ENCODE measurements around the gene NUFIP2.
"Not testable (repeated sequence)": the region's sequence is repeated elsewhere in the genome, so short reads cannot be mapped to it uniquely, and the experiment has no call there.

NUFIP2 gene, protein sequence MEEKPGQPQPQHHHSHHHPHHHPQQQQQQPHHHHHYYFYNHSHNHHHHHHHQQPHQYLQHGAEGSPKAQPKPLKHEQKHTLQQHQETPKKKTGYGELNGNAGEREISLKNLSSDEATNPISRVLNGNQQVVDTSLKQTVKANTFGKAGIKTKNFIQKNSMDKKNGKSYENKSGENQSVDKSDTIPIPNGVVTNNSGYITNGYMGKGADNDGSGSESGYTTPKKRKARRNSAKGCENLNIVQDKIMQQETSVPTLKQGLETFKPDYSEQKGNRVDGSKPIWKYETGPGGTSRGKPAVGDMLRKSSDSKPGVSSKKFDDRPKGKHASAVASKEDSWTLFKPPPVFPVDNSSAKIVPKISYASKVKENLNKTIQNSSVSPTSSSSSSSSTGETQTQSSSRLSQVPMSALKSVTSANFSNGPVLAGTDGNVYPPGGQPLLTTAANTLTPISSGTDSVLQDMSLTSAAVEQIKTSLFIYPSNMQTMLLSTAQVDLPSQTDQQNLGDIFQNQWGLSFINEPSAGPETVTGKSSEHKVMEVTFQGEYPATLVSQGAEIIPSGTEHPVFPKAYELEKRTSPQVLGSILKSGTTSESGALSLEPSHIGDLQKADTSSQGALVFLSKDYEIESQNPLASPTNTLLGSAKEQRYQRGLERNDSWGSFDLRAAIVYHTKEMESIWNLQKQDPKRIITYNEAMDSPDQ

DNA sequence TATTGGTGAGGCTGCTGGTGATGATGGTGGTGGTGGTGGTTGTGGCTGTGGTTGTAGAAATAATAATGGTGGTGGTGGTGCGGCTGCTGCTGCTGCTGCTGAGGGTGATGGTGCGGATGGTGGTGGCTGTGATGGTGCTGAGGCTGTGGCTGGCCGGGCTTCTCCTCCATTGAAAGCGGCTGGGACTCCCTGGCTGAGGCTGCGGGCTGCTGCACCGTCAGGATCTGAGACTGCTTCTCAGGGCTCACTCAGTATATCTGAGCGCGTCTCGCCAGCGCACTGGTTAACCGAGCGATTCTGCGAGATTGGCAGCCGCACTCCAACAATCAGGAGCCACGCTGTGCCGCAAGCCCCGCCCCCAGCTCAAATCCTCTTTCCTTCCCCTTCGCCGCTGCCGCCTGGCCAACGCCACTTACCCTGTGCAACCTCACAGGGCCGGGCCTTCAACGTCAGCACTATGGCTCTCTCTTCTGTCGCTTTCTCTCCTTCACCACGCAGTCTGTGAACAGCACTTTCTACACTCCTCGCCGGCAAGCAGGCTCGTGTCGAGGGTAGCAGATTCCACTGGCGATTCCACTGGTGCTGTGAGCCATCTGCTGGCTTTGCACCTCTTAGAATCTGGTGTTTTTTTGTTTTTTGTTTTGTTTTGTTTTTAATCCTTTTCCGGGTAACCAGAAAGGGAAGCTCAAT, at the start of gene NUFIP2:
TSS of gene NUFIP2 (minus strand) at position 259 of the 690 bp plus-strand sequence. CDS start at position 170, 89 bp downstream.
- DNase-seq, result peak; percentile 100

DNA sequence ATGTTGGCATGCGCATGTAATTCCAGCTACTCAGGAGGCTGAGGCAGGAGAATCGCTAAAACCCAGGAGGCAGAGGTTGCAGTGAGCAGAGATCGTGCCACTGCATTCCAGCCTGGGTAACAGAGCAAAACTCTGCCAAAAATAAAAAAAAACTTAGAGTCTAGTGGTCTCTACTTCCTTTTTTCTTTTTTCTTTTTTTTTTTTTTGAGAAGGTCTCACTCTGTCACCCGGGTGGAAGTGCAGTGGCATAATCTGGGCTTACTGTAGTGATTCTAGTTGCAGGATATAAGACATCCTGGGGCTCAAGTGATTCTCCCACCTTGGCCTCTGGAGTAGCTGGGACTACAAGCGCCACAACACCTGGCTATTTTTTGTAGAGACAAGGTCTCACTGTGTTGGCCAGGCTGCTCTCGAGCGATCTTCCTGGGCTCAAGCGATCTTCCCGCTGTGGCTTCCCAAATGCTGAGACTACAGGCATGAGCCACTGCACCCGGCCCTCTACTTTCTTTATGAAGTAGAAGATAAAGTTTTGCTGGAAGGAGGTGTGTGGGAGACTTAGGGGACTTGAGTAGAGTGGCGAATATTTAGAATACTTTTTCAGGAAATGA, 48.3 kb upstream of the NUFIP2 start:
- peak in 1 of 2 experiments; percentile 28 for DNase-seq

DNA sequence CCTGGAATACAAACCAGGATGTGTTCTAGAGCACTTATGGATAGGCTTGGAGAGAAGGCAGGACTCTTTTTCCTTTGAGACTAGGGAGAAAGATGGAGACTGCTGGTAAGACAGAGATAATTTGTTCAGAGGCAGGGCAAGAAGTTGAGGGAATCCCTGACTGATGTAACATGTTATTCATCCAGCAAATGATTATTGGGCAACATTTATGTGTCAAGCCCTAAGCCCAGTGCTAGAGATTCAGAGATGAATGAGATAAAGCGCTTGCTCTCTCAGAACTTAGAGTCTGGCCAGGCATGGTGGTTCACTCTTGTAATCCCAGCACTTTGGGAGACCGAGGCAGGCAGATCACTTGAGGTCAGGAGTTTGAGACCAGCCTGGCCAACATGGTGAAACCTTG, 47.8 kb upstream of the NUFIP2 start:
- peak; percentile 47 to 55 for DNase-seq

DNA sequence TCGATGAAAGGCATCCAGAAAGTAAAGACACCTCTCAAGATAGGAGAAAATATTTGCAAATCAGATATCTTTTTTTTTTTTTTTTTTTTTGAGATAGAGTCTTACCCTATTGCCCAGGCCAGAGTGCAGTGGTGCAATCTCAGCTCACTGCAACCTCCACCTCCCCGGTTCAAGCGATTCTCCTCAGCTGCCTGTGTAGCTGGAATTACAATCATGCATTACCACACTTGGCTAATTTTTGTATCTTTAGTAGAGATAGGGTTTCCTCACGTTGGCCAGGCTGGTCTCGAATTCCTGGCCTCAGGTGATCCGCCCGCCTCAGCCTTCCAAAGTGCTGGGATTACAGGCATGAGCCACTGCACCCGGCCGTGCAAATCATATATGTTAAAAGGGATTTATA, 45.1 kb upstream of the NUFIP2 start:
- DNase-seq, result not testable (repeated sequence)

DNA sequence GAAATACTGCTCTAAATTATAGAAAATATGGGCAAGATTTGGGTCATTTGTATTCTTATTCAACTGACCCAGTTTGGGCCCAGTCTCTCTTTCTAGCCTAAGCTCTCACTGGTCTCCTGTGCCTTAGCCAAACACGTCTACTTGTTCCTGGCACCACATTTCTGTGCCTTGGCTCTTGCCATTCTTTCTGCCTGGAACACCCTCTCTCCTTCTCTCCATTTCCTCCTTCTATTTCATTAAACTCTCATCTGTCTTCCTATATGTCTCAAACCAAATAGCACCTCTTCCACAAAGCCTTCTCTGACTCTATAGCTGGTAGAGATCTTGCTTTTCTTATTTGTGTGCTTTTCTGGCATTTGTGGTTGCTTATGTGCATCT, 37.7 kb upstream of the NUFIP2 start:
- DNase-seq, result no peak

DNA sequence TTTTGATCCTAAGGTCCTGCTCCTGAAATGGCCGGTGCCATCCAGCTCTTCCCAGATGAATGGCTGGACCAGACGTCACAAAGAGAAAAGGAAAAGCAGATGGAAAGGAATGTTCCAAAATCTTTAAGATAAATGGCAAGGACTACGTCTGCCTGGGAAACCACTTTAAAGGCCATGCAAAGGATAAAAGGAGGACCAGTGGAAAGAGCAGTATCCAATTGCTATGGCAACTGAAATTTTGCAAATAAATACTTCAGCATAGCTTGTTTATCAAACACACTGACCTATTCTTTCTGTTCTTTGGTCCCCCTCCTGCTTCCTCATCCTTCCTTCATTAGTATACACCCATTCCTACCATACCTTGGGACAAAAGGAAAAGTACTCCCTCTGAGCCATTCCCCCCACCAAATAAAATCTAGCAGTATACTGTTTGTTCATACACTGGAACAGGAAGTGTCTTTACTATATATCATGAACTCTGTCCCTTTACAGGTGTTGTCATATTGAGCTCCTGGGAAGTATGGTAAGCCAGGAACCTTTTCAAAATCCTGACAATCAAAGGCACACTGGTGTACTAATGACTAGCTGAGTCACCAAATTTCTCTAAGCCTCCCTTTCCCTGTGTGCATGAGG, 37.2 kb upstream of the NUFIP2 start:
- no peak for DNase-seq

DNA sequence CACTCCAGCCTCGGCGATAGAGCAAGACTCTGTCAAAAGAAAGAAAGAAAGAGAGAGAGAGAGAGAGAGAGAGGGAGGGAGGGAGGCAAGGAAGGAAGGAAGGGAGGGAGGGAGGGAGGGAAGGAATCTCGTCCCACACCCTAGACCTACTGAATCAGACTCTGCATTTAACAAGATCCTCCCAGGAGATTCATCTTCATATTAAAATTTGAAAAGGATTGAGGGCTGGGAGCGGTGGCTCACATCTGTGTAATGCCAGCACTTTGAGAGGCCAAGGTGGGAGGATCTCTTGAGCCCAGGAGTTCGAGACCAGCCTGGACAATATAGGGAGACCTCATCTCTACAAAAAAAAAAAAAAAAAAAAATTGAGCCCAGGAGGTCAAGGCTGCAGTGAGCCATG, 33.5 kb upstream of the NUFIP2 start:
- DNase-seq, result no peak

DNA sequence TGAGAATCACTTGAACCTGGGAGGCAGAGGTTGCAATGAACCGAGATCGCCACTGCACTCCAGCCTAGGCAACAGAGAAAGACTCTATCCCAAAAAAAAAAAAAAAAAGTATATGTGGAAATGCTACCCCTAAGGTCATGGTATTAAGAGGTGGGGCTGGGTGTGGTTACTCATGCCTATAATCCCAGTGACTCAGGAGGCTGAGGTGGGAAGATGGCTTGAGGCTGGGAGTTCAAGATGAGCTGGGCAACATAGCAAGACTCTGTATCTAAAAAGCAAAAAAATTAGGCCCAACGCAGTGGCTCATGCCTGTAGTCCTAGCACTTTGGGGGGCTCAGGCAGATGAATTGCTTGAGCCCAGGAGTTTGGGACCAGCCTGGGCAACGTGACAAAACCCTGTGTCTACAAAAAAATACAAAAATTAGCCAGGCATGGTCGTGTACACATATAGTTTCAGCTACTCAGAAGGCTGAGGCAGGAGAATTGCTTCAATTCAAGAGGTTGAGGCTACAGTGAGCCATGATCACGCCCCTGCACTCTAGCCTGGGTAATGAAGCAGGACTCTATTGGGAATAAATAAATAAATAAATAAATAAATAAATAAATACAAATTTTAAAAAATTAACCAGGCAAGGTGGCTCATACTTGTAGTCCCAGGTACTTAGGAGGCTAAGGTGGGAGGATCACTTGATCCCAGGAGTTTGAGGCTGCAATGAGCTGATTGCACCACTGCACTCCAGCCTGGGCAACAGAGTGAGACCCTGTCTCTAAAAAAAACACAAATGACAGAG, 32.3 kb upstream of the NUFIP2 start:
- no peak for DNase-seq

DNA sequence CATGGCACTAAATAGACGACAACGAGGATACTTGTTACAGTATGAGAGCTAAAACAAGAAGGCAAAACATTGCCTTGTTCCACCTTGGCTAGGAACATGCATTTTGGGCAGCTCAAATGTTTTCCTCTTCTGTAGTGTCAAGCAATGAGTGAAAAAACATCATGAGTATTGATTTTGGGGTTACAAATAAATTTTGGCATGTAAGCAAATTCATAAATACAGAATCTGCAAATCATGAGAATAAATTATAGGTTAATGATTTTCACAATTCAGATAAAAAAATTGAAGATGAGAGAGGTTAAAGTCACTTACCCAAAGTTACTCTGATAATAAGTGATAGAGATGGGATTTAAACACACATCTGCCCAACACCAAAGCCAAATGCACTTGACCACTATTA, 28.4 kb upstream of the NUFIP2 start:
- DNase-seq, result no peak

DNA sequence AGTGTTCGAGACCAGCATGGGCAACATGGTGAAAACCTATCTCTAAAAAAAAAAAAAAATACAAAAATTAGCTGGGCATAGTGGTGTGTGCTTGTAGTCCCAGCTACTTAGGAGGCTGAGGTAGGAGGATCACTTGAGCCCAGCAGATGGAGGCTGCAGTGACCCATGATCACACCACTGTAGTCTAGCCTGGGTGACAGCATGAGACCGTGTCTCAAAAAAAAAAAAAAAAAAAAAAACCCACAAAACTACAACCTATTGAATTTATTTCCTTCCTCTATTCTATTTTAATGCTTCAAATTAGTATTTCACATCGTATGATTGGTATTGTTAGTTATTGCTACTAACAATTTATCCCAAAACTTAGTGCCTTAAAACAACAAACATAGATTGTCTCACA, 9.4 kb upstream of the NUFIP2 start:
- DNase-seq, result no peak

DNA sequence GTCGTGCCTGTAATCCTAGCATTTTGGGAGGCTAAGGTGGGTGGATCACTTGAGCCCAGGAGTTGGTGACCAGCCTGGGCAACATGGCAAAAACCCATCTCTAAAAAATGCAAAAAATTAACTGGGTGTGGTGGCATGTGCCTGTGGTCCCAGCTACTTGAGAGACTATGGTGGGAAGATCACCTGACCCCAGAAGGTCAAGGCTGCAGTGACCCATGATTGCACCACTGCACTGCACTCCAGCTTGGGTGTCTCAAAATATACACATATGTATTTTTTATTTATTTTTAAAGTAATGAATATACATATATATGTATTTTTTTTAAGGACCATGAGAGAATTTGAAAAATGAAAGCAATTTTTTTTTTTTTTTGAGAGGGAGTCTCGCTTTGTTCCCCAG, 5.1 kb upstream of the NUFIP2 start:
- DNase-seq, result no peak

DNA sequence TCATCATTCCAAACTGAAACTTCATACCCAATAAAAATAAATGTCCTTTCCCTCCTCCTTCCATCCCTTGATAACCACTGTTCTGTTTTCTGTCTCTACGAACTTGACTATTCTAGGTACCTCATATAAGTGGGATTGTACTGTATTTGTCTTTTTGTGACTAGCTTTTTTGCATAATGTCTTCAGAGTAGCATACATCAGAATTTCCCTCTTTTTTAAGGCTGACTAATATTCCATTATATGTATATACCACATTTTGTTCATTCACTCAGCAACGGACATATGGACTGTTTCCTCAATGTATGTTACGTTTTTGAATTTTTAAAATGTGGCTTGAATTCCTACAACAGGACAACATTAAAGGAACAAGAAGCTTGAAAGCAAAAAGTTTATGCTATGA, 1.5 kb upstream of the NUFIP2 start:
- no peak for DNase-seq

DNA sequence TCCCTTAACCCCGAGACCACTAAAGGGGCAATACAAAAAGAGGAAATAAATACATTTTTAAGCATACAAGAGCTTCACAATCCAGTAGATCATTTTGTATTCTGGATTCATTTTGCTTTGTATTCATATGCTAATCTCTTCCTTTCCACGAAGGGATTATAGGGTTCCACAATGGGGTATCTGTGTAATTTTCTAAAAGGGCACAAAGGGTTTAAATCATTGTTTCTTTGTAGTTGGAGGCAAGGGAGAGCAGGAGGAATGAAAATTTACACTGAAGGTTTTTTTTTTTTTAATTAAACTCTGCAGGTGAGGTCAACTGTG, 592 bp upstream of the NUFIP2 start:
- no peak for DNase-seq

DNA sequence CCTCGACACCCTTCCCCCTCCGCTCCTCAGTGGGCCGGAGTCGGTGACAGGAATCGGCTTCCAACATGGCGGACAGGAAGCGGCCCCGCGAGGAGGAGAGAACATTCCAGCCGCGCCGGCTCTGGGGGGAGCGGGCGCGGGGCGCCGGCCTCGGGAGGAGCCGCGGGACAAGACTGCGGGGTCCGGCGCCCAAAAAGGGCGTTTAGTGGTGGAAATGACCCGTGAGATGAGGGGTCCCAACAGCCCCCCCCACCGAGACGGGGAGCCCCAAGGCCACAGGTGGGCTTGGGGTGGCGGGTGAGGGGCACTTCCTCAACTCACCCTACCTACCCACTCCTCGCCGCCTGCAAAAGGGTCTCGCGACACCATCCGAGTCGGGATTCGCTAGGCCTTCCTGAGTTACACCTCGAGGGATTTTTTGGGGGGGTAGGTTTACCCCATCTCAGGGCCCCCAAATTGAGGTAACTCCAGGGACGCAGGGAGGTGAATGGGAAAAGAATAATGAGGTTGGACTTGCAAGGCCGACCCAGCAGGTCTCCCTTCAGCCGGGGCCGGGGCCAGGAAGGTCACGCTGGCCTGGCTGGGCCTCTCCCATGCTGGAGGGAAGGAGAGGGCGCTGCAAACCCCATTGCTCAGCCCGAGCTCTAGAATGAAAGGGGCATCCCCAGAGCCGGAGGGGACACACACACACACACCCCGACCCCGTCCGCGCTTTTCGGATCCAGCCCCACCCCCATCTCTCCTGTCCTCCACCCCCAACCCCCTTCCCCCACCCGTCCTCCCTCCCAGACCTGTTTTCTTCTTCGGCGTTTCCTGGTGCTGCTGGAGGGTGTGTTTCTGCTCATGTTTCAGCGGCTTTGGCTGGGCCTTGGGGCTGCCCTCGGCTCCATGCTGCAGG, 707 bp downstream of the NUFIP2 start:
- DNase-seq, result peak; percentile 31 to 46

DNA sequence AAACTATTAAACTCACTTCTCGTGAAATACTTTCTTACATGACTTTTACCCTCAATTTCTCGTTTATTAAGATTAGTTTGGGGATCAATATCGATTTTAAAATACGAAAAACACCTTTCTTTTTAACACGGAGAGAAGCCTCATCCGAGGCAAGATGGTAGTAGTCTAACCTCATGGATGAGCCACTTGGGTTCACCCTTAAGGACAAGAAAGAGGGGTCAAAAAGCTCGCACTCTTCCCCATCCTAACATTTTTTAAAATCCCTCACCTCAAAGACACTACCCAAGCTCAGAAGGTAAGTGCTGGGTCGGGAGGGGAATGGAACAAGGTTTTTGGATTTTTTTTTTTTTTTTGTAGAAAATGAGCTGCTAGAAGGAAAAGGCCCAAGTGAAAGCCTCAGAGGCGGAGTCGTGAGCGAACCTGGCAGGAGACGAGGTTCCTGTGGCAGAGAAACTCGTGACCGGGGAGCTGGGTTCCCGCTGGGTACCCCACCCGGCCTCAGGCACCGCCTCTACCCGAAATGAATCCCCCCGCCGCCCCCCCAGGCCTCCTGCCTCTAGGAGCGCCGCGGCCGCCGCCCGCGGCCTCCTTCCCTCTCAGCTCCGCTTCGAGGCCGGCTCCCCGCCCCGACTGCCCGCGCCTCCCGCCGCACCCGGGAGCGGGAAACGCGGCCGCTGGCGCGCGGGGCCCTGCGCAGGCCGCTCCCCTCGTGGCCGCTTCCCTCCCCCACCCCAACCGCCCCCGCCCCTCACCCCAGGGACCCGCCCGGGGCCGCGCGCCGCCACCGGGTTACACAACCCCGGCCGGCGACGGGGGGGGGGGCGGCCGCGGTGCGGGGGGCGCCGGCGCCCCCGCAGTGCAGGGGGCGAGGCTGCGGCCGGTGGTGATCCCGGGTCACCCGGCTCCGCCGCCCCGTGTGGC, 1.6 kb downstream of the NUFIP2 start:
- DNase-seq, result peak; percentile 41 to 58

DNA sequence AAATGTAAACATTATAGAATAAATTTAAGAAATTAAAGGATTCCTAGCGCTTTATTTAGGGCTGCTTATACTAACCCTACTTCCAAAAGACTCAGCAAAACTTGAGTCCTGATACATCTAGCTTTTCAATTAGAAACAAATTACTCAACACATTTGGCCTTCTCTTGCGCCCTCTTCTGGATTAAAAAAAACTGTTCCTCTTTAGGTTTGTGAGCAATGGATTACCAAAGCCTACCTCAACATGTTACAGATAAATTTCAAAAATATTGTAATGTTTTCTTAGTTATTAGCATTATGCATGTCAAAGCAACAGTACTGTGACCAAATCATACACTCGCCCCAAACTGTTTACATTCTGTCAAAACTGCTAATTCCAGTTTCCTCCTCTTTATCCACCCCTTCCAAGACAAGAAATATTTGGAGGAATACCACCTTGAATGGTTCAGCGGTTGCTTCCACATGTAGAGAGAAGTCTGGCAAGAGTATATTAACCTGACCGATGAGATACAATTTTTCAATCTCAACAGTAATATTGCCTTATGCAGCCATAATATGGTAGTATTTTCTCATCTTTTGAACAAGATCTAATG, 2.7 kb downstream of the NUFIP2 start:
- peak; percentile 90 to 92 for DNase-seq

DNA sequence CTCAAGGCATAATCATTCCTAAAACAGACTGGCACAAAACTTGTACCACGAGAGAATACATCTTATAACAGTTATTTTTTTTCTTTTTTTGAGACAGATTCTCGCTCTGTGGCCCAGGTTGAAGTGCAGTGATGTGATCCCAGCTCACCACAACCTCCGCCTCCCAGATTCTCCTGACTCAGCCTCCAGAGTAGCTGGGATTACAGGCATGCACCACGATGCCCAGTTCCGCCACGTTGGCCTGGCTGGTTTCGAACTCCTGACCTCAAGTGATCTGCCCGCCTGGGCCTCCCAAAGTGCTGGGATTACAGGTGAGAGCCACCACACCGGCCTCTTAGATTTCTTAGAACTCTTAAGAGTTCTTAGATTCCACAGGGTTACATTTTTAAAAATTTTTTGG, 4.1 kb downstream of the NUFIP2 start:
- no peak for DNase-seq

DNA sequence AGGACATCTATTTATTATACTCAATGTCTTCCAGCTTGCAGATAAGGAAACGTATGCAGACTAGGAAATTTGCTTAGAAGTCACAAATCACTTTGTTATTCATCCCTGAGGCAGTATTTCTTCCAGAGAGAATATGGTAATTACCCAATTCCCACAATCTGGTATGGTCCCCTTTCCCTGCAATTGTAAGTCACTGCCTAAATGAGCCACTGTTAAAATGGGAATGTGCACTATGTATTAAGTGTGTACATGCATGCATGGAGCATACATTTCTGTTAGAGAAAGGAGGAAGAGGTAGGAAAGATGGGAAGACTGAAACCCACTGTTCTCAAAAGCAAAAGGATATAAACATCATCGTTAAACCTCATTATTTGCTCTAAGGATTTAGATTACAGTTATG, 10.0 kb downstream of the NUFIP2 start:
- no peak for DNase-seq

DNA sequence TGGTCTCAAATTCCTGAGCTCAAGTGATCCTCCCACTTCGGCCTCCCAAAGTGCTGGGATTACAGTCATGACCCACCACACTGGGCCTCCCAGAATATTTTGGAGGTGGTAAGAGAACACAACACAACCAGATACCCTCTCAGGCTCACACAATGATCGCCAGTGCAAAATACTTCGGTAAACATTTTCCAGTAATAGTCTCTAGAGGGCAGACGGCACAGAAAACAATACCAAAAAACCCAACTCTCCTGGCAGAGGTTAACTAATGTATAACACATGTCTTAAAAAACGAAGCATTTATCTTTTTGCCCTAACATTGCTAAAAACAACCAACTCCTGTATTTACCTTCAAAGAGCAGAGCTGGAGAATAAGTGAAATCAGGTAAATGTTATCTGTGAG, 10.5 kb downstream of the NUFIP2 start:
- DNase-seq, result no peak

All from AML-193 (cell line).